ENCODE data around the gene MECP2.

The MECP2 gene

GRCh38 chrX:154072192-154072591, 25.3 kb downstream of the MECP2 start:
- ATAC-seq, result no peak
- no peak for TF ChIP-seq ZNF565 (CRISPR knock-in tag; conservative IDR thresholded peaks at IDR 0.05; ENCODE audit: low read depth)
- TF ChIP-seq TOX (CRISPR knock-in tag; IDR thresholded peaks at IDR 0.05; ENCODE audit: borderline replicate concordance), result no peak
- TF ChIP-seq, protein P1, sequence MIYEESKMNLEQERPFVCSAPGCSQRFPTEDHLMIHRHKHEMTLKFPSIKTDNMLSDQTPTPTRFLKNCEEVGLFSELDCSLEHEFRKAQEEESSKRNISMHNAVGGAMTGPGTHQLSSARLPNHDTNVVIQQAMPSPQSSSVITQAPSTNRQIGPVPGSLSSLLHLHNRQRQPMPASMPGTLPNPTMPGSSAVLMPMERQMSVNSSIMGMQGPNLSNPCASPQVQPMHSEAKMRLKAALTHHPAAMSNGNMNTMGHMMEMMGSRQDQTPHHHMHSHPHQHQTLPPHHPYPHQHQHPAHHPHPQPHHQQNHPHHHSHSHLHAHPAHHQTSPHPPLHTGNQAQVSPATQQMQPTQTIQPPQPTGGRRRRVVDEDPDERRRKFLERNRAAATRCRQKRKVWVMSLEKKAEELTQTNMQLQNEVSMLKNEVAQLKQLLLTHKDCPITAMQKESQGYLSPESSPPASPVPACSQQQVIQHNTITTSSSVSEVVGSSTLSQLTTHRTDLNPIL (CRISPR knock-in tag; IDR thresholded peaks at IDR 0.05; ENCODE audit: low read depth), result no peak
- TF ChIP-seq CSDC2 (CRISPR knock-in tag; IDR thresholded peaks at IDR 0.05), result no peak

DNA sequence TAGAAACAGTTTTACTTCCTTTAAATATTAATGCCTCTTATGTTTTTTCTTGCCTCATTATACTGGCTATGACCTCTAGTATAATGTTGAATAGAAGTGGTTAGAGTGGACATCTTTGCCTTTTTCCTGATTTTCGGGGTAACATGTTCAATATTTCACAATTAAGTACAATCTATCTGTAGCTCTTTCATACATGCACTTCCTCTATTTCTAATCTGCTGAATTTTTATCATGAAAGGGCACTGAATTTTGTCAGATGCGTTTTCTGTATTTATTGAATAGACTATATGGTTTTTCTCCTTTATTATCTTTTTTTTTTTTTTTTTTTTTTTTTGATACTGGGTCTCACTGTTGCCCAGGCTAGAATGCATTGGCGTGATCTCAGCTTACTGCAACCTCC, 29.0 kb downstream of the MECP2 start:
- TF ChIP-seq TOX (CRISPR knock-in tag; IDR thresholded peaks at IDR 0.05; ENCODE audit: borderline replicate concordance) (no peak), TCF4 (CRISPR knock-in tag; IDR thresholded peaks at IDR 0.05; ENCODE audit: borderline replicate concordance) (no peak), ZC3H10 (CRISPR knock-in tag; IDR thresholded peaks at IDR 0.05) (no peak), SNAI2 (CRISPR knock-in tag; IDR thresholded peaks at IDR 0.05) (no peak), ISL1 (CRISPR knock-in tag; IDR thresholded peaks at IDR 0.05) (no peak), RARB (CRISPR knock-in tag; IDR thresholded peaks at IDR 0.05) (no peak), ZNF70 (CRISPR knock-in tag; IDR thresholded peaks at IDR 0.05) (no peak), PATZ1 (CRISPR knock-in tag; IDR thresholded peaks at IDR 0.05; ENCODE audit: borderline replicate concordance) (no peak), CSDC2 (CRISPR knock-in tag; IDR thresholded peaks at IDR 0.05) (no peak)
- TF ChIP-seq, protein P1 (CRISPR knock-in tag; IDR thresholded peaks at IDR 0.05; ENCODE audit: low read depth), result no peak
- ATAC-seq, result no peak

DNA sequence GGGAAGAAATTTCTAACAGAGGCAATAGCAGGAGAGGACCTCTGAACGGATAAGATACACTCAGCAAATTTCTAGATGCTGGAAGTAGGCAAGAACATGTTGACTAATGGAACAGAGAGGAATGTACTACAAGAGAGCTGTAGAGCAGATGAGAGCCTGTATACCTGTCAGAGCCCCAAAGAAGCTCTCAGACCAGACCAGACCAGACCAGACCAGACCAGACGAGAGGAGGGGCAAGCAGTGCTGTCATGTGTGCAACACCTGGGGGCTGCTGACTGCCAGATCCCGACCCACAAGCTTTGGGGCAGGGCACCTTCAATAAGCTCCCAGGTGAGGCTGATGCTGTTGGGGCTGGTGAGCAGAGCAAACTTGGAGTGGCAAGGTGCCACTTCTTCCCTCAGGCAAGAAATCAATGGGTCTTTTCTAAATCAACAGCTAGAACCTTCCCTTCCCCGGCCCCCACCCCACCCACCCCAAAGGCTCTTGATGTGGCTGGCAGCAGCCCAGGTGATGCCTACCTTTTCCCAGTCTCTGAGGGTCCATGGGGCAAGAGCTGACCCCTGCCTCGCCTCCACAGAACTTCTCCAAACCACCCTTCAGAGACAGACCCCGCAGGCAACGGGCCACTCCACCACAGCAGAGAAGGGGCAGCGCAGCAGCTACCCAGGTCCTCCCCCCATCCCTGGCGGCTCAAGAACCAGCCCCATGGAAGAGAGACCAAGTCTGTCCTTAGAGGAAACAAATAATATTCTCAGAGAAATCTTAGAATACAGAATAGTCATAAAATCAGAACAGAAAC, 32.7 kb downstream of the MECP2 start:
- TF ChIP-seq ISL1 (CRISPR knock-in tag; IDR thresholded peaks at IDR 0.05) (no peak), ARNTL (CRISPR knock-in tag; IDR thresholded peaks at IDR 0.05; ENCODE audit: borderline replicate concordance, low read depth) (no peak), ESRRG (CRISPR knock-in tag; IDR thresholded peaks at IDR 0.05) (no peak), TCF4 (CRISPR knock-in tag; IDR thresholded peaks at IDR 0.05; ENCODE audit: borderline replicate concordance) (no peak), PATZ1 (CRISPR knock-in tag; IDR thresholded peaks at IDR 0.05; ENCODE audit: borderline replicate concordance) (no peak), OSR1 (CRISPR knock-in tag; IDR thresholded peaks at IDR 0.05) (no peak), SNAI2 (CRISPR knock-in tag; IDR thresholded peaks at IDR 0.05) (no peak), PPARA (CRISPR knock-in tag; IDR thresholded peaks at IDR 0.05; ENCODE audit: borderline replicate concordance) (no peak), ZNF565 (CRISPR knock-in tag; conservative IDR thresholded peaks at IDR 0.05; ENCODE audit: low read depth) (no peak), ZC3H10 (CRISPR knock-in tag; IDR thresholded peaks at IDR 0.05) (no peak), ZFP3 (CRISPR knock-in tag; IDR thresholded peaks at IDR 0.05) (no peak)
- TF ChIP-seq, protein P1 (CRISPR knock-in tag; IDR thresholded peaks at IDR 0.05; ENCODE audit: low read depth), result no peak
- TF ChIP-seq, protein P2, sequence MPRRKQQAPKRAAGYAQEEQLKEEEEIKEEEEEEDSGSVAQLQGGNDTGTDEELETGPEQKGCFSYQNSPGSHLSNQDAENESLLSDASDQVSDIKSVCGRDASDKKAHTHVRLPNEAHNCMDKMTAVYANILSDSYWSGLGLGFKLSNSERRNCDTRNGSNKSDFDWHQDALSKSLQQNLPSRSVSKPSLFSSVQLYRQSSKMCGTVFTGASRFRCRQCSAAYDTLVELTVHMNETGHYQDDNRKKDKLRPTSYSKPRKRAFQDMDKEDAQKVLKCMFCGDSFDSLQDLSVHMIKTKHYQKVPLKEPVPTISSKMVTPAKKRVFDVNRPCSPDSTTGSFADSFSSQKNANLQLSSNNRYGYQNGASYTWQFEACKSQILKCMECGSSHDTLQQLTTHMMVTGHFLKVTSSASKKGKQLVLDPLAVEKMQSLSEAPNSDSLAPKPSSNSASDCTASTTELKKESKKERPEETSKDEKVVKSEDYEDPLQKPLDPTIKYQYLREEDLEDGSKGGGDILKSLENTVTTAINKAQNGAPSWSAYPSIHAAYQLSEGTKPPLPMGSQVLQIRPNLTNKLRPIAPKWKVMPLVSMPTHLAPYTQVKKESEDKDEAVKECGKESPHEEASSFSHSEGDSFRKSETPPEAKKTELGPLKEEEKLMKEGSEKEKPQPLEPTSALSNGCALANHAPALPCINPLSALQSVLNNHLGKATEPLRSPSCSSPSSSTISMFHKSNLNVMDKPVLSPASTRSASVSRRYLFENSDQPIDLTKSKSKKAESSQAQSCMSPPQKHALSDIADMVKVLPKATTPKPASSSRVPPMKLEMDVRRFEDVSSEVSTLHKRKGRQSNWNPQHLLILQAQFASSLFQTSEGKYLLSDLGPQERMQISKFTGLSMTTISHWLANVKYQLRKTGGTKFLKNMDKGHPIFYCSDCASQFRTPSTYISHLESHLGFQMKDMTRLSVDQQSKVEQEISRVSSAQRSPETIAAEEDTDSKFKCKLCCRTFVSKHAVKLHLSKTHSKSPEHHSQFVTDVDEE (CRISPR knock-in tag; IDR thresholded peaks at IDR 0.05), result no peak
- TF ChIP-seq, protein P3, sequence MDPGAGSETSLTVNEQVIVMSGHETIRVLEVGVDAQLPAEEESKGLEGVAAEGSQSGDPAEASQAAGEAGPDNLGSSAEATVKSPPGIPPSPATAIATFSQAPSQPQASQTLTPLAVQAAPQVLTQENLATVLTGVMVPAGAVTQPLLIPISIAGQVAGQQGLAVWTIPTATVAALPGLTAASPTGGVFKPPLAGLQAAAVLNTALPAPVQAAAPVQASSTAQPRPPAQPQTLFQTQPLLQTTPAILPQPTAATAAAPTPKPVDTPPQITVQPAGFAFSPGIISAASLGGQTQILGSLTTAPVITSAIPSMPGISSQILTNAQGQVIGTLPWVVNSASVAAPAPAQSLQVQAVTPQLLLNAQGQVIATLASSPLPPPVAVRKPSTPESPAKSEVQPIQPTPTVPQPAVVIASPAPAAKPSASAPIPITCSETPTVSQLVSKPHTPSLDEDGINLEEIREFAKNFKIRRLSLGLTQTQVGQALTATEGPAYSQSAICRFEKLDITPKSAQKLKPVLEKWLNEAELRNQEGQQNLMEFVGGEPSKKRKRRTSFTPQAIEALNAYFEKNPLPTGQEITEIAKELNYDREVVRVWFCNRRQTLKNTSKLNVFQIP (CRISPR knock-in tag; IDR thresholded peaks at IDR 0.05; ENCODE audit: borderline replicate concordance, low read depth), result no peak
- no peak for ATAC-seq

All from SK-N-SH treated with all-trans-retinoic acid at 6 μM for 48 hours (cell line).